A673 (cell line): ENCODE measurements around the gene FRAT1. TPM values are rescaled to one million over a fixed set of nuclear protein-coding genes. Genes with fewer than 3 reads are reported as not detected.

Experiments used
- Bru-seq: library from RNA; stranded (reverse); fragments of 400-500 nt; gene quantifications from one replicate; lab custom pipeline; 2021; lab: Mats Ljungman, UMichigan
- BruChase-seq, 2 experiments: library from RNA; stranded (reverse); fragments of 400-500 nt; gene quantifications; one replicate each; lab custom pipeline; 2021; lab: Mats Ljungman, UMichigan
- BruUV-seq: library from RNA; stranded (reverse); fragments of 400-500 nt; replicated peaks from 2 replicates; lab custom pipeline; 2021; lab: Mats Ljungman, UMichigan
- CTCF ChIA-PET: fragments of 300-600 bp; sonication (Branson Sonifier 250); formaldehyde crosslinking; loops from one replicate; lab custom pipeline; 2022; ENCODE audit warnings: antibody characterized with exemption; lab: Charles Lee
- POLR2A ChIA-PET: fragments of 300-600 bp; sonication (Branson Sonifier 250); formaldehyde crosslinking; loops from one replicate; lab custom pipeline; 2022; ENCODE audit warnings: antibody characterized with exemption; ENCODE audit not compliant: low non-redundant PET; lab: Charles Lee
- DNase-seq: peaks from one replicate; pipeline ENCODE4 v3.0.0-alpha.2; 2015; ENCODE audit warnings: low spot score
- H3K27ac ChIP-seq: fragments of 200-600 bp; sonication (generic); 2 replicates; pipeline ENCODE4 v1.5.1; 2016; ENCODE audit warnings: mixed run types, low read depth, mild to moderate bottlenecking, mixed read lengths, antibody characterized with exemption, low read length; ENCODE audit not compliant: poor library complexity, severe bottlenecking
- H3K27me3 ChIP-seq: fragments of 200-600 bp; sonication (generic); replicated peaks from 2 replicates; pipeline ENCODE4 v1.6.1; 2017; ENCODE audit warnings: mixed run types, low read depth, mild to moderate bottlenecking, mixed read lengths, antibody characterized with exemption, low read length; ENCODE audit not compliant: insufficient read depth, poor library complexity
- H3K36me3 ChIP-seq: fragments of 200-600 bp; sonication (generic); 2 replicates; pipeline ENCODE4 v1.6.1; 2016; ENCODE audit warnings: mixed run types, mild to moderate bottlenecking, mixed read lengths, antibody characterized with exemption, low read length; ENCODE audit not compliant: insufficient read depth, poor library complexity, severe bottlenecking
- H3K4me1 ChIP-seq: fragments of 200-600 bp; sonication (generic); 2 replicates; pipeline ENCODE4 v1.6.1; 2017; ENCODE audit warnings: mixed run types, mild to moderate bottlenecking, mixed read lengths, antibody characterized with exemption, low read length; ENCODE audit not compliant: insufficient read depth, poor library complexity, severe bottlenecking
- H3K4me3 ChIP-seq: fragments of 200-600 bp; sonication (generic); 2 replicates; pipeline ENCODE4 v1.5.1; 2016; ENCODE audit warnings: low read depth, mixed run types, mild to moderate bottlenecking, mixed read lengths, low read length; ENCODE audit not compliant: poor library complexity, severe bottlenecking
- H3K9me3 ChIP-seq: fragments of 200-600 bp; sonication (generic); 2 replicates; pipeline ENCODE4 v1.6.1; 2016; ENCODE audit warnings: mixed run types, low read depth, mild to moderate bottlenecking, mixed read lengths, antibody characterized with exemption, low read length; ENCODE audit not compliant: poor library complexity, severe bottlenecking
- EZH2 ChIP-seq: fragments of 200-600 bp; sonication (generic); IDR thresholded peaks from 2 replicates; pipeline ENCODE4 v1.6.1; 2017; ENCODE audit warnings: borderline replicate concordance, low read depth, mild to moderate bottlenecking, mixed read lengths, antibody characterized with exemption, low read length; ENCODE audit not compliant: poor library complexity, severe bottlenecking
- intact Hi-C: fragments of 100-400 bp; cut with micrococcal nuclease; formaldehyde crosslinking; loops from one replicate; pipeline ENCODE4 v1.10.0; 2022; ENCODE audit not compliant: unreplicated experiment
- long read RNA-seq: library from polyadenylated mRNA; stranded (forward); transcript quantifications from one replicate; pipeline ENCODE4 v2.0.0, GENCODE V29; 2022
- total RNA-seq: library from RNA; stranded (reverse); gene quantifications from 2 replicates; pipeline ENCODE4 v1.2.3, GENCODE V29; 2021
- TF ChIP-seq, protein P1 (sequence below): fragments of 300-800, 200-600 bp; sonication (generic); conservative IDR thresholded peaks from 2 replicates; pipeline ENCODE4 v1.5.1; 2017; ENCODE audit warnings: low read depth, mild to moderate bottlenecking, antibody characterized with exemption, low read length, moderate library complexity, mixed read lengths

FRAT1 gene, protein sequence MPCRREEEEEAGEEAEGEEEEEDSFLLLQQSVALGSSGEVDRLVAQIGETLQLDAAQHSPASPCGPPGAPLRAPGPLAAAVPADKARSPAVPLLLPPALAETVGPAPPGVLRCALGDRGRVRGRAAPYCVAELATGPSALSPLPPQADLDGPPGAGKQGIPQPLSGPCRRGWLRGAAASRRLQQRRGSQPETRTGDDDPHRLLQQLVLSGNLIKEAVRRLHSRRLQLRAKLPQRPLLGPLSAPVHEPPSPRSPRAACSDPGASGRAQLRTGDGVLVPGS
- total RNA-seq (0.45 and 1.1 TPM in 2 replicates), Bru-seq, nascent RNA (percentile 29 among the genes with signal in this experiment), BruChase-seq, experiment 1, labeled RNA remaining after a 2-hour chase (percentile 35 among the genes with signal in this experiment), BruChase-seq, experiment 2, labeled RNA remaining after a 6-hour chase (not detected)
- long read RNA-seq, partial matches to known transcripts = 0 of 2 reads
- long read RNA-seq, other reads (novel, unspliced or antisense) = 0 of 2 reads

DNA sequence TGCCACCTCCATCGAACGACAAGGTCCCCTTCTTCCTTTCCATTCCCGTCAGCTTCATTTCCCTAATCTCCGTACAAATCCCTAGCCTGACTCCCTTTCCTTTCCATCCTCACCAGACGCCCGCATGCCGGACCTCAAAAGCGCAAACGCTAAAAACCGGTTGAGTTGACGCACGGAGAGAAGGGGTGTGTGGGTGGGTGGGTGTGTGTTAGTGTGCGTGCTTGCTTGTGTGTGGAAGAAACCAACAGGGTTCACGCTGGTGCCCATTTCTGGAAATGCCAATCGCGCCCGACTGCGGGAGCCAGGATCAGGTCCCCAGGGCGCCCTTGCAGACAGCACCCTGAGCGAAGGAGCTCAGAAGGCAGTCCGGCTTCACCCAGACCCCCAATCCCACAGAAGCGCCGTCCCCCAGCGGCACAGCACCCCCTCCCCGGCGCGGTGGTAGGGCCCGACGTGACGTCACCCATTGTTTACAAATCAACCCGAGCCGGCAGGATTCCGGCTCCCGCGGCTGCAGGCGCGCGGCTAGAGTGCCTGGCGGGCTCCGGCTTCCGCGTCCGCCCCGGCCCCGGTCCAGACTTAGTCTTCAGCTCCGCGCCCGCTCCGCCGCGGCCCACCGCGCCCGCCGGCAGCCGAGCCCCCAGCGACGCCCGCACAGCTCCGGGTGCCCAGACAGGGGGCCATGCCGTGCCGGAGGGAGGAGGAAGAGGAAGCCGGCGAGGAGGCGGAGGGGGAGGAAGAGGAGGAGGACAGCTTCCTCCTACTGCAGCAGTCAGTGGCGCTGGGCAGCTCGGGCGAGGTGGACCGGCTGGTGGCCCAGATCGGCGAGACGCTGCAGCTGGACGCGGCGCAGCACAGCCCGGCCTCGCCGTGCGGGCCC lies at the start of gene FRAT1:
Gene FRAT1 (plus strand): TSS at position 500 of the 880 bp plus-strand sequence. CDS start 183 bp downstream, at position 683.
- H3K27ac ChIP-seq = peak within 1 kb of the TSS; percentile 99
- CTCF ChIA-PET = no interaction called here

DNA sequence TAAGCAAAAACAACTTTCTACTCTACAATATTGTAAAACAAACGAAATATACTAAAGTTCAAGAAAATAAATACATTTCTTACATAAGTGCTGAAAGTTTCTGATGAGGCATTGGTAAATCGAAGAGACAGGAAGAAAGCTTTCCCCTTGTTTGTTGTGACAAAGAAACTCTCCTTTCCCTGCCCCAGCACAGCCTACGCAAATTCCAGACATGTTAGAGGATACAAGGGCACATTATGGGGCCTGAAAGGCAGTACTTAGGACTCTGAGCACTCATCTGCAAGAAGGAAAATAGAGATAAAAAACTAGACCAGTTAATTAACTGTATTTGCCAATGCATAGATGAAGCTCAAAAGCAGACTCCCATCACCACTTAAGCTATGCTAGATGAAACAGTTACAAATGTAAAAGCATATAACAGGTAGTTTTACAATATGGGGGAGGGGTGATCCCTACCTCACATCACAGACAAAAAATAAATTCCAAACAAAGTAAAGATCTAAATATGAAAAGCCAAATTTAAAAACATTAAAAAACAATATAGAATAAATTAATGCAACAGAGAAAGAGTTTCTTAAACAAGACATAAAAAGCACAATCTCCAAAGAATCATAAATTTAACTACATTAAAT lies 48.4 kb upstream of the FRAT1 start:
- POLR2A ChIA-PET = no interaction called here
- no peak for DNase-seq
- TF ChIP-seq, protein P1, sequence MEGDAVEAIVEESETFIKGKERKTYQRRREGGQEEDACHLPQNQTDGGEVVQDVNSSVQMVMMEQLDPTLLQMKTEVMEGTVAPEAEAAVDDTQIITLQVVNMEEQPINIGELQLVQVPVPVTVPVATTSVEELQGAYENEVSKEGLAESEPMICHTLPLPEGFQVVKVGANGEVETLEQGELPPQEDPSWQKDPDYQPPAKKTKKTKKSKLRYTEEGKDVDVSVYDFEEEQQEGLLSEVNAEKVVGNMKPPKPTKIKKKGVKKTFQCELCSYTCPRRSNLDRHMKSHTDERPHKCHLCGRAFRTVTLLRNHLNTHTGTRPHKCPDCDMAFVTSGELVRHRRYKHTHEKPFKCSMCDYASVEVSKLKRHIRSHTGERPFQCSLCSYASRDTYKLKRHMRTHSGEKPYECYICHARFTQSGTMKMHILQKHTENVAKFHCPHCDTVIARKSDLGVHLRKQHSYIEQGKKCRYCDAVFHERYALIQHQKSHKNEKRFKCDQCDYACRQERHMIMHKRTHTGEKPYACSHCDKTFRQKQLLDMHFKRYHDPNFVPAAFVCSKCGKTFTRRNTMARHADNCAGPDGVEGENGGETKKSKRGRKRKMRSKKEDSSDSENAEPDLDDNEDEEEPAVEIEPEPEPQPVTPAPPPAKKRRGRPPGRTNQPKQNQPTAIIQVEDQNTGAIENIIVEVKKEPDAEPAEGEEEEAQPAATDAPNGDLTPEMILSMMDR = no peak
- TF ChIP-seq EZH2 = no peak
- CTCF ChIA-PET = no interaction called here
- Histone ChIP-seq H3K27me3 (no peaks in the 10 kb centered on the region), H3K9me3 (peaks cover 5% of the 10 kb centered on the region), H3K36me3 (peaks cover 5% of the 10 kb centered on the region), H3K27ac (no peak overlapping the region), H3K4me1 (no peaks in the 10 kb centered on the region), H3K4me3 (no peak overlapping the region)
- no TSS peak for BruUV-seq
- intact Hi-C loops = no loop called here

More for the DNA sequence above, at the start of gene FRAT1:
- H3K4me3 ChIP-seq = peak within 1 kb of the TSS; percentile 84
- DNase-seq = peak; percentile 90
- POLR2A ChIA-PET = interaction anchor here (0.6 to 0.7 kb wide), 2 partner anchors 8 to 82 kb away, joined by 3 to 5 read pairs; no protein-coding TSS in a partner anchor
- no peaks in the 10 kb centered on the region for H3K36me3 ChIP-seq
- TF ChIP-seq EZH2 = no peak
- TF ChIP-seq, protein P1 = no peak
- no TSS peak for BruUV-seq
- H3K27me3 ChIP-seq = peaks cover 21% of the 10 kb centered on the region
- no peaks in the 10 kb centered on the region for H3K4me1 ChIP-seq
- intact Hi-C loops = no loop called here
- no peaks in the 10 kb centered on the region for H3K9me3 ChIP-seq

DNA sequence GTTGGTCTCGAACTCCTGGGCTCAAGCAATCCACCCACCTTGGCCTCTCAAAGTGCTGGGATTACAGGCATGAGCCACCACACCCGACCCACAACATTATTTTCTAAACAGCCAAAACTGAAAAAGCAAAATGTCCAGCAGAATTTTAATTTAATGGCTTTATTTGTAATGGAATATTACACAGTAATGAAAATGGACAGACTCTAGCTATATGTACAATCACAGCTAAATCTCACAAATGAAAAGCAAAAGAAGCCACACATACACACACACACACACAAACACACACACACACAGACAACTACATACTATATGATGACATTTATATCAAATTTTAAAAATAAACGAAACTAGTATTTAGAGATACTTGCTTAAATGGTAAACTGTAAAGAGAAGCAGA lies 45.4 kb upstream of the FRAT1 start:
- CTCF ChIA-PET = no interaction called here
- intact Hi-C loops = no loop called here
- Histone ChIP-seq H3K27ac (no peak overlapping the region), H3K9me3 (peaks cover 5% of the 10 kb centered on the region), H3K27me3 (no peaks in the 10 kb centered on the region), H3K36me3 (peaks cover 2% of the 10 kb centered on the region), H3K4me3 (no peak overlapping the region), H3K4me1 (peaks cover 12% of the 10 kb centered on the region)
- TF ChIP-seq EZH2 = no peak
- TF ChIP-seq, protein P1 = no peak
- no TSS peak for BruUV-seq
- POLR2A ChIA-PET = no interaction called here
- no peak for DNase-seq
